Activated naive CD4-positive, alpha-beta T cell (primary cell): ENCODE results near the gene RUBCN.
"Not testable (repeated sequence)": the region's sequence is repeated elsewhere in the genome, so short reads cannot be mapped to it uniquely, and the experiment has no call there.

ENCODE experiments used
- DNase-seq, 4 experiments: peaks; one replicate each; lab custom pipeline; 2025; lab: John Stamatoyannopoulos, UW

RUBCN gene

DNA sequence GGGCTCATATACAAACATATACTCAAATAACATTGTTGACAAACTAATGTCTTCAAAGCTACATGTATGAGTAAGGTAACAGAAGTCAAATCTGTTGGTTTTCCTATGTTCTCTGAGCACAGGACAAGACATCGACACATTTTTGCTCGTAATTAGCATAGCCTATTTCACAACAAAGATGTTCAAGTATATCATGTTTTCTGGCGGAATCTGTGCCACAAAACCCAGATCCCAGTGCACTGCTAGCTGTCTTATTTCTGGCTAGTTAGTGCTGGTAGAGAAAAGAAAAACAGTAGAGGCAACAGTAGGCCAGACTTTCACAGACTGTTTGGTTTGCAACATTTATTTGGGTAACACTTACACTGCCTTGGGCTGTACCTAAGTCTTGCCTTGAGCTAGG lies 51.2 kb downstream of the RUBCN start:
- DNase-seq, result no peak

DNA sequence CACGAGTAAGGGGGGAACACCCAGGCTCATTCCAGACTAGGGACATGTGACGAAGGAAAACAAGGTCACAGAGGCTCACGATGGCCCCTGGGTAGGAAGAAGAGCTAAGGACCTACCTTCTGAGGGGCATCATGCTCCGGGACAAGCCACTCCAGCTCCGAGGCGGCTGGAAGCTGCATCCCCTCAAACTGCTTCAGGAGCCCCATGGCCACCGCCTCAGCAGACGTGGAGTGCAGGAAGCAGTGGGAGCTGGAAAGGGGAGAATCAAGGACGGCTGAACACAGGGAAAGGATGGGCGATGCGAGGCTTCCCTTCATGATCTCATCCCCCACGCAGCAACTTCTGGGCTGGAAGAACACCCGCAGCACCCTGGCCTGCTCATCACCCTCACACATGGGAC lies 53.5 kb downstream of the RUBCN start:
- no peak for DNase-seq

DNA sequence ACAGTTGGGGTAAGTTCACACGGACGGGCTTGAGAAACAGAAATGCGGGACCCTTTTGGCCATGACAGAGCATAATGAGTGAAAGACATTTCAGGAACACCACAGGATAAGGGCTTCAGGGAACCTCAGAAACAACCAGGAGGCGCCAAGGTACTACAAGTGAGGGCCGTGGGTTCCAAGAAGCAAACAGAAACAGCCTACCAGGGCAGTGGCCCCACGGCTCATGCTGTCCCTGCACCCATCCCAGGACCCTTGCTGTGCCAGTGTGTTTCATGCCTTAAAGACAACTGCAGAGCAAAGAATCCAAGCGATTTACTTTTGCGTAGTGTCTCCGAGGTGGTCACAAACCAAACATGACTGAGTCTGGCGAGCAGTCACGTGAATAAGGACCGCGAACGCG lies 54.0 kb downstream of the RUBCN start:
- no peak for DNase-seq

DNA sequence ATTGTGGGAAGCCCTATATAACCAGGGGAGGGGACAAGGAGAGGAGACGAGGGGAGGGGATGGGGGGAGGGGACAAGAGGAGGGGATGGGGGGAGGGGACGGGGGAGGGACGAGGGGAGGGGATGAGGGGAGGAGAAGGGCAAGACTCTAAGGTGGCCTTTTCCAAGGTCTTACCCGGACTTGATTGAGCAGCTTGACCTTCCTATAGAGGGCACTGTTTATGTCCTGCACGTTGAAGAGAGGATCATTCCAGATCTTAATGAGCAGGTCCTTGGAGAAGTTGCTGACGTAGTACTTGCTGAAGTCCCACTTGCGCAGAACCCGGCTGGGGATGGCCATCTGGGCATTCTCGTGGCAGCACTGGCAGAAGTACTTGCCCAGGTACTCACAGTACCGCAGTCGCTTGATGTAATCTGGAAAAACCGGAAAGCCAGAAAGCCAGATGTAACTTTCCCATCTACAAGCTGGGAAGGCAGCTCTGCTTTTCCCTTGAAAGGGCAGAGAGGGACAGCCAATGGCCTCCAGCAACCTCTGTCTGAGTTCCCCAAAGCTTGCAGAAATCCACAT lies 55.7 kb downstream of the RUBCN start:
- no peak for DNase-seq

DNA sequence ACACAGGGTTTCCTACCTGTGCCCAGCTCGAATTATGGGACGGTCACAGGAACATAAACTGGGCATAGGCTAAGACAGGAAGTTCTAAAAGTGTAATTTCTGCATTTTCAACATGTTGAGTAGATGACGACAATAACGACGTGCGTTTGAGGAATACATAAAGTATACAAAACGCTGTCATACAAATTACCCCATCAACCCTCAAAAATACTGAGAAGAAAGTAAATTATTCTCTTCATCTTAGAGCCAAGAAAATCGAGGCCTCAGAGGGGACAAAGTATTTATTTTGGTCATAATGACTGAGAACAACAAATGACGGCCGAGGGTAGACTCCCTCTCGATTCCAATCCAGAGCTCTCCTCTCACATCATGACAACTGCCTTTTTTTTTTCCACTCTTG lies 60.8 kb downstream of the RUBCN start:
- DNase-seq, result no peak

DNA sequence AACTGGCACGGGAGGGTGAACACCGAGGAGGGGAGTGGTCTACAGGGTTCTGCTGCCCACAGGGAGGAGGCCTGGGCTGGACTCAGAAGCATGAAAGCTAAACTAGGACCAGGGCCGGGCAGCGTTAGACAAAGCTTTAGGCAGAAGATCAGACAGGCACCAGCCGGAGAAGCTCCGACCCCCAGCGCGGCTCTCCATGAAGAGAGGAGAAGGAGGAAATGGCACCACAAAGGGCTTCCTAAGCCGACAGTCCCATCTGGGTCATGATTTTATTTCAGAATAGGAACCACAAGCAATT lies 61.2 kb downstream of the RUBCN start:
- DNase-seq, result no peak

DNA sequence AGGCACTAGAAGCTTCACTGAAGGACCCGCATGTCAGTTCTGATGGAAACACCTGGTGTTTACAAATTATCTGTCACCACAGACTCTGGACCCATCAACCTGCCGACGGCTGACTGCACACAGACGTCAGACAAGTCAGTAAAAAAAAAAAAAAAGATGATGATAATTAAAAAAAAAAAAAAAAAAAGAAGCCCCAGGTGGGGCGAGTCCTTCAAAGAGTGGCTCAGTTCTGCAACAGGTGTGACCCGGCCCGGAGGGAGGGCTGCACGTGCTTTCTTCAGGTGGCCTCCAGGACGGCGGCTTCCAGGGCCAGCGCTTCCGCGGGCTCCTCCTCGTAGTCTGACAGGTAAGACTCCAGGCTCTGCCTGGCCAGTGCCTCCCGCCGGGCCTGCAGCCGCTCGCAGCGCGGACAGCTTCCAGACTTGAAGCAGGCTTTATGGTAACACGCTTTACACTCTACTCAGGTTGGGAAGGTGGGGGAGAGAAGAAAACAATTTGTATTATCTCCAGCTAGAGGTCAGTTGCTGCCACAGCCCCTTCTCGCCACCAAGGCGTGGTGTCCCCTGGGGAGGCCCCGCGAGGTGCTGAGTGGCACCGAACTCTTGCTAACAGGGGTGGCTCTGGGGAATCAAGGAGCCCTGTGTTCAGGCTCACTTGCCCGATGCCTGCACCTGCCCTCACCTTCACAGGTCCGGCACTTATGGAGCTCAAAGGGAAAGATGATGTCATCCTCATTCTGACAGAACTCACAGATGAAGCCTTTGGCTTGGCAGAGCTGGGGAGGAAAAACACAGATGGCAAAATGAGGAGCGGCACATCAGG lies 61.8 kb downstream of the RUBCN start:
- no peak for DNase-seq

DNA sequence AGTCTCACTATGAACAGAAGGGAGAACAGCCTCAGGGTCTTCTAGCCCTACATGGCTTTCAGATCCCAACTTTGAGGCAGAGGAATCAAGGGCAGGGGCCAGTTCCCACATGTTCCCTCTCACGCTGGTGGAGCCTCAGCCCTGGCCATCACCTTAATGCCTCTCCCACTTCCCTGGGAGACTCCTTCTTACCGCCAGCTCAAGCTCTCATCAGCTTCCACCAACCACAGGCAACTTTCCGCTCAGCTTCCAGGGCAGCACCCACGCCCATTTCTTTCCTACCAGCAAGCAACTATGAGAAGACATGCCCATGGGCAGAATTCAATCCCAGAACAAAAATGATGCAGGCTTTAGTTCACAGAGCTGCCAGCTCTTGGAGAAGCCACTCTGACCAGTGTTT lies 63.5 kb downstream of the RUBCN start:
- DNase-seq, result no peak

DNA sequence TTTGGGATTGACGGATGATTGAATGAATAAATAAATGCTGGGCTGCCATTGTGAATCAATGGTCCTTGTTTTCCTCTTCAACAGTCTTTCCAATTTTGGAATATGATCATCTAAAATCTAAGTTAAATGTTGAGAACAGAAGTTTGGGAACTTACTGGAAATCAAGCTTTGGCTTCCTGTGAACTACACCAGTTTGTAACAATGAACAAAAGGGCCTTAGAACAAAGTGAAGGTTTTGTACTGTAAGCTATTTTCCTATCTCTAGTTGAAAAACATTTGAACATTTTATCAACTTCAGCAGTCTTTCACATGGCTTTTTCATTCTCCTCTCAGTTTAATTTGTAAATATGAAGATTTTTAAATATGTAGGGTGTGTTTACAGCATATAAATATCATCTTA lies 66.3 kb downstream of the RUBCN start:
- no peak for DNase-seq

DNA sequence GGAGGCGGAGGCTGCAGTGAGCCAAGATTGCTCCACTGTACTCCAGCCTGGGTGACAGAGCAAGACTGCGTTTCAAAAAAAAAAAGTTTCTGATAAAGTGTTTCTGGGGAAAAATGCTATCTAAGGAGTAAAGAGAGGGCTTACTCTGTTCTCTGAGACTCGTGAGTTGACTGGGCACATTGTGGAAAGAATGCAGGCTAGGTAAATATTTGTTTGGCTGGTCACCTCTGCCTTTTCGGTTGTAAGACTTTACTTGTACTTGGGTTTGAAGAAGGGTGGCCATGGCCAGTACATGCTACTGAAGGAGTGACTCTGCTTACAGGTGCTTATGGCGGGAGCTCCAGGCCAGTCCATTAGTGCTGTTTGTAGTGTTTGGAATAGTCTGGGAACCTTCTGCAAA lies 68.7 kb downstream of the RUBCN start:
- no peak for DNase-seq

DNA sequence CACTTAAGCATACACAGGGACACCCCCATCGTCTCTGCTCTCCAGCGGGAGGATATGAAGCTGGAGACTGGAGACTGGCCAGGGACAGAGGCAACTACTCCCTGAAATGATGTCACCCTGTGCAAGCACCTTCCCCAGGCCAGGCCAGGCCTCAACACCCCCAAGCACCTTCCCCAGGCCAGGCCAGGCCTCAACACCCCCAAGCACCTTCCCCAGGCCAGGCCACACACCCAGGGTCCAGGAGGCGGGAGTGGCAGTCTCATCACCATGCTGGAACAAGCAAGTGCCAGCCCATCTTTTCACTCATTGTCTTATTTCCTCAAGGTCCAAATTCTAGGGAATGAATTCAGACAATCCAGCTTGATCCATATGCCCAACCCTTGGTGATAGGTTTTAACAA lies 69.4 kb downstream of the RUBCN start:
- not testable (repeated sequence) for DNase-seq

DNA sequence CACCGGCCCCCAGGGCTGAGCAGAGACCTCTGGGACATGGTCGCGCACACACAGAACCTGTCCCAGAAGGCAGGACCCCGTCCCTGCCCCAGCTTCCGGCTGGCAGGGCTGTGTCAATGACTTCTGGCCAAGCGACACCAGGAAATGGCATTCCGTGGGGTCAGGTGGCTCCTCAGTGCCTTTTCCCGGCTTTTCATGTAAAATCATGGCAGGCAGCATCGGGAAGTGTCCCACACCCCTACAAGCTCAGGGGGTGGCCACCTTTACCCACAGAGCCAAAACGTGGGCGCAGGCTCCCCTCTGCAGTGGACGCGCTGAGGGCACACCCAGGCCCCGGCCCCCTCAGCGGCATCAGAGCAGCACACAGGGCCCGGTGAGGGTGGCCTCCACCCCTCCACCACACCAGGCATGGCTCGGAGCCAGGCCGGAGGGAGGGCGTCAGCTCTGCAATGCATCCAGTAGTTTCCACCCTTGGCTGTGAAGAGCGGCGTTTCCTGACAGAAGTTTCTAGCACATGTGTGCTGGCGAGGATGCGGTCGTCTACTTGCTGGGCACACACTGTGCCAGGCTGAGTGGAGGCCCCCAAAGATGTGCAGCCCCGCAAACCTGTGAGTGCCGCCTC lies 70.4 kb downstream of the RUBCN start:
- not testable (repeated sequence) for DNase-seq

DNA sequence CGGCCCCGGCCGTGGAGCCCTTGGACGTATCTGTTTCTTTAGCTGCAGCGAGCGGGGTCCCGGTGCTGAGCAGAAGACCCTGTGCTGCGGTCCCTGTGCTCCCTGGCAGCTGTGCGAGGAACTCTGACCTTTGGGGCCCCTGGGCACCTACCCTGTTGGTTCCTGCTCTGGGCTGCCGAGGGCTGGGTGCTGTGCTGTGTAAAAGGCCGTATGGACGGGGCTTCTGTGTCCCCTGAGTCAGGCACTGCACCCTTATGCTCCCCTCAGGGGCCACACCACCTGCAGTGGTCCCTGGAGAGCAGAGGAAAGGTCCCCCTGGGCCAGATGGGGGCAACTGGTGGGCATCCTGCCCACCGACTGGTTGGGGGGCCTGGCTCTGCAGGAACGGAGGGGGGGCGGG lies 71.2 kb downstream of the RUBCN start:
- DNase-seq, result not testable (repeated sequence)

DNA sequence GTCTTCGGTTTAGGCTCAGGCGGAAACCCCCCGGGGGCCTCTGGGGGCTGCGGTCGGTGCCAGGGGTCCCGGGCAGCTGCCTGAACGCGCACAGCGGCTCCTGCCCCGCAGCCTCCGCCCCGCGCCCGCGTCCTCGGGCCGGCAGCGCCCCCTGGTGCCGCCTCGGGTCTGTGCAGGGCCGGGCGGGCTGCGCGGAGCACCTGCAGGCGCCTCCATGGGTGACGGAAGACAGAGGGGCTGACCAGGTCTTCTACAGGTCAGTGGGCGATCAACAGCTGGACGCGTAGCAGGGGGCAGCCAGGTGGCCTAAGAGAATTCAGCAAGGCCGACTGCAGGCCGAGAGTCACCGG lies 71.6 kb downstream of the RUBCN start:
- not testable (repeated sequence) for DNase-seq

DNA sequence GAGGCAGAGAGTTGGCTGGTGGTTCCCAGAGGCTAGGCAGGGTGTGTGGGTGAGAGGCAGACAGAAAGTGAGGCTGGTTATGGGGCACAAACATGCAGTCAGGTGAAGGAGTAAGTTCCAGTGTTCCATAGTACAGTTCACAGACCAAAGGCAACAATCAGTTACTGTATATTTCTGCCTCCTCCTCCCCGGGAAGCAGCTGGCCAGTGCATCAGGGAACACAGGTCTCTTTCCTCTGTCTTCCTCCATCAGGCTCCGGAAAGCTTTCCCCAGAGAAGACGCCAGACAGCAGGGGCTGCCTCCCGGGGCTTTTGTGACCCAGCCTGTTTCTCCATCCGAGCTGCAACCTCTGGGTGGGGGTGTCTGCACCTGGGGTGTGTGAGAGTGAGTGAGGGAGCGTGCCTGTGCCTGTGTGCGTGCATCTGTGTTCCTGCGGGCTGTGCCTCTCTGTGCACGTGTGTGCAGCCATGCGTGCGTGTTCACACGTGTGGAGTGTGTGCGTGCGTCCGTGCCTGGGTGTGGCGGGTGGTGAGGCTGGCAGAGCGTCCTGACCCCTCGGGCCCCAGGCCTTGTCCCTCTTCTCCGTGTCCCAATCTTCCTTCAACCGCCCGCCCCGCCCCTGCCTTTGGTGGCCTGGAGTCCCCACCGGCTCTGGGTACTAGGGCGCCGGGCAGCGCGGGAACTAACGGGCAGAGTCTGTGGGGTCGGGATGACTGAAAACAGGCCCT lies 72.1 kb downstream of the RUBCN start:
- DNase-seq, result not testable (repeated sequence)

DNA sequence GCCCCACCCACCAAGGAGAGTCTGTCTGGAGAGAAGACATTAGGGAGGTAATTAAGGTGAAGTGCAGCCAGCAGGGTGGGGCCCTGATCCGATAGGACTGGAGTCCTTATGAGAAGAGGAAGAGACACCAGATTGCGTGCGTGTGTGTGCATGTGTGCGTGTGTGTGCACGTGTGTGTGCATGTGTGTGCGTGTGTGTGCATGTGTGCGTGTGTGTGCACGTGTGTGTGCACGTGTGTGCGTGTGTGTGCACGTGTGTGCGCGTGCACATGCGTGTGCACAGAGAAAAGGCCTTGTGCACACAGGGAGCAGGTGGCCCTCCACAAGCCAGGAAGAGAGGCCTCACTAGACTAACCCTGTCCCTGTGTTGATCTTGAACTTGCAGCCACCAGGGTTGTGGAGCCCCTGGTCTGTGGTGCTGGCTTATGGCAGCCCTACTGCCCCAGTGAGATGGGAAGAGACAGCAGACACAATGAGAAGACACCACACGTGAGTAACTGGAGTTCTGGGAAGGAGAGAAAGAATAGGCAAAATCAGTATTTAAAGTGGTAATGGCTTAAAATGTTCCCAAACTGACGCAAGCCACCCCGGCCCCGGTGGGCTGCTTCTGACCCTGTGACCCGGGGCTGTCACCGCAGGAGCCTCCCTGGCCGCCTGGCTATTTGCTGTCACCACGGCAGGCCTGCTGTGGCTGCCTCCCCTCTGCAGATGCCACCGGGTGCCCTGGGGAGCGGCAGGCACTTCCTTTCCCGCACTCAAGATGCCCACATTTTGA lies 73.2 kb downstream of the RUBCN start:
- not testable (repeated sequence) for DNase-seq

DNA sequence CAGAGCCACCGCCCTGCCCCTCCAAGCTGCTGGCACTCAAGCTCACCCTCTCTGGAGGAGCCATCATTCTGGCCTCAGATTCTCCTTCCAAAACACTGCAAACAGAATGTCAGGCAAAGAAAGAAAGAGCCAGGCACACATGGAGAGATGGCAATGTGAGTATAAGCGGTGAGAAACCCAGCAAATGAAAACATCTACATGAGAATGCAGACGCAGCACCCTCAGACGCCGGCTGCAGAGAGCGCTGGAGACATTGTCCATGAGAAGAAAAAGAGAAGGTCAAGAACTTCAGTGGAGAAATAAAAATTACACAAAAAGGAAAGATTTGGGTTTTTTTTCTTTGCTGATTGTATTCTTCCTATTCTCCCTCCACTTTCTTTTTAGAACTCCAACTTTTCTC lies 74.4 kb downstream of the RUBCN start:
- not testable (repeated sequence) for DNase-seq

DNA sequence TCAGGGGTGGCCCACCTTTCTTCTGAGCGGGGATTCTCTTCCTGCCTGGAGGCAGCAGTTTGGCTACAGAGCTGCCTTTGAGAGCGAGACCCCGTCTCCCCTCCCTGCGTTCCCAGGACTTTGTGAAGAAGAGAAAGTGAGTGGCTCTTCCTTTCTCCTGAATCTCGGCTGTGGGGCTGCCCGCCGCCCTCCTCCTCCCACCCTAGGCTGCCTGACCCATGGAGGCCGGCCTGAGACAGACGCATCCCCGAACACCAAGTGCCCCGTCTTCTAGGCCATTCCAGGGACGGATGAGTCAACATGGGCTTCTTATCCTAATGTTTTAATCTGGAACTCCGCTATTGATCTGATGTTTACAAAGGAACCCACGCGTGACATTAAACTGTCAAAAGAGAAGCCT lies 74.8 kb downstream of the RUBCN start:
- not testable (repeated sequence) for DNase-seq

DNA sequence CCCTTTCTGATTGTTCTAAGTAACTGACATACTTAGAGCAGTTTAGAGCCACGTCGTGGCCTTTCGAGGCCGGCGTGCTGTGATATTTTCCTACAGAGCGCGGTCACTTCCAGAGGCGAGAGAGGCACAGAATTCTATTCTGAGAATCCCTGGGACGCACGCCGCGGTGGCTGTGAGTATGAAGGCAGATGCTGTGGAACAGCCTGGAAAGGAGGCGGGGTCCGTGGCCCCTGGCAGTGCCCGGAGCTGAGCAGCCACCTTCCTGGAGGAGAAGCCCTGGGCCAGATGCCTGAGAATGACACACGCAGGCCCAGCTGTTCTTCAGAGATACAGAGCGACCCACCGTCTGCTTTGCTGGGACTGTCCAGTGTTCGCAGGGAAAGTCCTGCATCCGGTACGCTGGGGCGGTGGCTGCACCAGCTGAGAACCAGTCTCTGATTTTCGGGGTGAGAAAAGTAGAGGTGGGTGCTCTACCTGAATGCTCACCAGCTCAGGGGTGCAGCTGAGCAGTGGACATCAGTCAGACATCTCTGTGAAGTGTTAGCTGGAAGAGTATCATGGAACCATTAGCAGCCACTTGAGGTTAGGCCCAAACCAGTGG lies 75.4 kb downstream of the RUBCN start:
- DNase-seq, result not testable (repeated sequence)

DNA sequence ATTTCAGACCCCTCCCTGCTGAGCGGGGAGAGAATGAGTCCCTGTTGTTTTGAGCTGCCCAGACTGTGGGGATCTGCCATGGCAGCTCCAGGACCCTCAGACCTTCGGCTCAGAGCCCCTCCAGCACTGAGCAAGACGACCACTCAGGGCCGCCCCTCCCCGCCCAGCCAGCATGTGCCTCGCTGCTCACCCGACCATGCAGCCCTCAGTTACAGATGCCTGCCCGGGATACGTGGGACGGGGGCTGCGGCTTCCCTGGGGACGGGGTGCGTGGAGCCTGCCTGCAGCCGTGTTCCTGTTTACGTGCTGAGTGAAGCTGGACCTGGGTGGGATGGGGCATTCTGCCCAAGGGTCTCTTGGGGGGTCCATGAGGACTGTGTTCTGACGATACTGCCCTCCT lies 77.0 kb downstream of the RUBCN start:
- not testable (repeated sequence) for DNase-seq

DNA sequence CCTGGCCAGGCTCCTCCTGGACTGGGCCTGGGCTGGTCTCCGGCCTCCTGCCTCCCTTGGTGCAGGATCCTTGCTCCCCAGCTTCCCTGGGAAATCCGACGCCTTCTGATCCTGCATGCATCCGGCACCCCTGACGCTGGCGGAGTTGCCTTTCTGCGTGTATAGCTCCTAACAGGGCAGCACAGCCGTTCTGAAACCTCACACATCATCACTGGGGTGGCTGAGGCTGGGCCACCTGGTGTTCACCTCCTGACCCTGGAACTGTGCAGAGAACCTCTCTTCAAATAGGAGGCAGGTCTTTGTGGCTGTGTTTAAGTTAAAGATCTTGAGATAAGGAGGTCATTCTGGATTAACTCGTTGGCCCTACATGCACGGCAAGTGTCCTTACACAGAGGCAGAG lies 77.6 kb downstream of the RUBCN start:
- not testable (repeated sequence) for DNase-seq

DNA sequence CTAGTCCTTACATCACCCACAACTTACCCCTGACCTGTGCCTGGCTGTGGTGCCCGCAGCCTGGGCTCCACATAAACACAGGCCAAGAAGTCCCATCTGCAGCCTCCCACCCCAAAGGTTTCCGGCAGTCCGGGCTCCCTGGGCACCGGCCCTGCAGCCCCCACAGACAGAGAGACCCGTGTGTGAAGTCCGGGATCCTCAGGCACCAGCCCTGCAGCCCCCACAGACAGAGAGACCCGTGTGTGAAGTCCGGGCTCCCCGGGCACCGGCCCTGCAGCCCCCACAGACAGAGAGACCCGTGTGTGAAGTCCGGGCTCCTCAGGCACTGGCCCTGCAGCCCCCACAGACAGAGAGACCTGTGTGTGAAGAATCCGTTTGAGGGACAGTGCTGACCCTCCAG lies 78.0 kb downstream of the RUBCN start:
- DNase-seq, result not testable (repeated sequence)
